Smooth muscle cell (in vitro differentiated cells): Measurements from ENCODE around the gene TOR1AIP2. TPM values are rescaled to one million over a fixed set of nuclear protein-coding genes. Genes with fewer than 3 reads are reported as not detected.
"Not testable (repeated sequence)": the region's sequence is repeated elsewhere in the genome, so short reads cannot be mapped to it uniquely, and the experiment has no call there.

Source experiments
- DNase-seq: peaks from one replicate; lab custom pipeline; 2025; ENCODE audit not compliant: unreplicated experiment; lab: John Stamatoyannopoulos, UW
- H2AFZ ChIP-seq: fragments of 200-600 bp; sonication (generic); 2 replicates; pipeline ENCODE4 v1.6.0; 2016; ENCODE audit warnings: antibody characterized with exemption, low read depth, mild to moderate bottlenecking
- H3F3A ChIP-seq: fragments of 200-600 bp; sonication (generic); 2 replicates; pipeline ENCODE4 v1.6.0; 2017; ENCODE audit warnings: antibody characterized with exemption, low read depth
- H3K27ac ChIP-seq: fragments of 200-600 bp; sonication (generic); 2 replicates; pipeline ENCODE4 v1.5.1; 2016; ENCODE audit warnings: low read depth, mild to moderate bottlenecking
- H3K27me3 ChIP-seq: fragments of 200-600 bp; sonication (generic); 2 replicates; pipeline ENCODE4 v1.6.1; 2016; ENCODE audit warnings: low read depth, mild to moderate bottlenecking
- H3K36me3 ChIP-seq: fragments of 200-600 bp; sonication (generic); 2 replicates; pipeline ENCODE4 v1.5.1; 2016; ENCODE audit warnings: low read depth
- H3K4me1 ChIP-seq: fragments of 200-600 bp; sonication (generic); 2 replicates; pipeline ENCODE4 v1.5.1; 2016; ENCODE audit warnings: low read depth
- H3K4me2 ChIP-seq: fragments of 200-600 bp; sonication (generic); 2 replicates; pipeline ENCODE4 v1.6.0; 2016; ENCODE audit warnings: mild to moderate bottlenecking
- H3K4me3 ChIP-seq: fragments of 200-600 bp; sonication (generic); 2 replicates; pipeline ENCODE4 v1.5.1; 2016; ENCODE audit warnings: mild to moderate bottlenecking
- H3K79me2 ChIP-seq: fragments of 200-600 bp; sonication (generic); 2 replicates; pipeline ENCODE4 v1.6.0; 2016; ENCODE audit warnings: low read depth, mild to moderate bottlenecking
- H3K9ac ChIP-seq: fragments of 200-600 bp; sonication (generic); 2 replicates; pipeline ENCODE4 v1.6.0; 2016; ENCODE audit warnings: low read depth
- H3K9me3 ChIP-seq: fragments of 200-600 bp; sonication (generic); replicated peaks from 2 replicates; pipeline ENCODE4 v1.5.1; 2016; ENCODE audit warnings: low read depth
- H4K20me1 ChIP-seq: fragments of 200-600 bp; sonication (generic); 2 replicates; pipeline ENCODE4 v1.6.0; 2016; ENCODE audit warnings: low read depth
- CTCF ChIP-seq: fragments of 200-600 bp; sonication (generic); IDR thresholded peaks from 2 replicates; pipeline ENCODE4 v1.5.1; 2017; ENCODE audit warnings: borderline replicate concordance, mild to moderate bottlenecking, antibody characterized with exemption; ENCODE audit not compliant: insufficient read depth, poor library complexity, severe bottlenecking
- WGBS: methylation state at CpG from one replicate; pipeline ENCODE4 v1.1.7; 2016; ENCODE audit warnings: low lambda C conversion rate; 5-methylcytosine and 5-hydroxymethylcytosine counted together
- polyA plus RNA-seq: library from polyadenylated mRNA; unstranded; fragments of >200 nt; fragmentation: Nextera tagmentation; extraction: Ambion mirVana; gene quantifications from 2 replicates; pipeline ENCODE4 v1.2.1, GENCODE V29; 2016
- total RNA-seq: library from RNA; depleted of rRNA; stranded (reverse); fragments of >200 nt; gene quantifications from 2 replicates; pipeline ENCODE4 v1.2.3, GENCODE V29; 2014

The TOR1AIP2 gene
- total and polyA plus RNA-seq, 2 experiments from 2014 or later: 14.2 to 105 TPM

GRCh38 chr1:179865377-179865776, 12.2 kb downstream of the TOR1AIP2 start:
- Histone ChIP-seq H2AFZ (no peak overlapping the region), H3K4me2 (no peak overlapping the region), H3F3A (no peaks in the 10 kb centered on the region), H3K79me2 (peaks cover 46% of the 10 kb centered on the region), H4K20me1 (peaks cover 98% of the 10 kb centered on the region), H3K36me3 (peaks cover 19% of the 10 kb centered on the region), H3K4me1 (no peaks in the 10 kb centered on the region), H3K27me3 (no peaks in the 10 kb centered on the region), H3K9ac (no peak overlapping the region), H3K4me3 (no peak overlapping the region), H3K27ac (no peak overlapping the region), H3K9me3 (no peaks in the 10 kb centered on the region)
- WGBS: 95% methylated on average over 6 of the region's 6 CpGs
- no peak for TF ChIP-seq CTCF
- no peak for DNase-seq

GRCh38 chr1:179860652-179861051, 17.0 kb downstream of the TOR1AIP2 start:
- peaks cover 16% of the 10 kb centered on the region for H3K36me3 ChIP-seq
- no peak overlapping the region for H3K4me3 ChIP-seq
- peaks cover 84% of the 10 kb centered on the region for H4K20me1 ChIP-seq
- H3K27ac ChIP-seq: no peak overlapping the region
- TF ChIP-seq CTCF: no peak
- H2AFZ ChIP-seq: no peak overlapping the region
- no peak for DNase-seq
- H3F3A ChIP-seq: no peaks in the 10 kb centered on the region
- peaks cover 18% of the 10 kb centered on the region for H3K79me2 ChIP-seq
- no peaks in the 10 kb centered on the region for H3K4me1 ChIP-seq
- H3K4me2 ChIP-seq: no peak overlapping the region
- 97% methylated on average over 3 of the region's 3 CpGs for WGBS
- no peaks in the 10 kb centered on the region for H3K9me3 ChIP-seq
- H3K9ac ChIP-seq: no peak overlapping the region
- H3K27me3 ChIP-seq: no peaks in the 10 kb centered on the region

GRCh38 chr1:179857009-179857408, 20.6 kb downstream of the TOR1AIP2 start:
- H2AFZ ChIP-seq: no peak overlapping the region
- no peaks in the 10 kb centered on the region for H3K4me1 ChIP-seq
- no peak overlapping the region for H3K4me3 ChIP-seq
- H3K27ac ChIP-seq: no peak overlapping the region
- H3K9ac ChIP-seq: no peak overlapping the region
- no peaks in the 10 kb centered on the region for H3K9me3 ChIP-seq
- no peak for DNase-seq
- 97% methylated on average over 4 of the region's 4 CpGs for WGBS
- H3K36me3 ChIP-seq: peaks cover 6% of the 10 kb centered on the region
- H3K79me2 ChIP-seq: peaks cover 5% of the 10 kb centered on the region
- no peak overlapping the region for H3K4me2 ChIP-seq
- TF ChIP-seq CTCF: no peak
- H4K20me1 ChIP-seq: peaks cover 67% of the 10 kb centered on the region
- H3F3A ChIP-seq: no peaks in the 10 kb centered on the region
- H3K27me3 ChIP-seq: no peaks in the 10 kb centered on the region

- Histone ChIP-seq H2AFZ (no peak overlapping the region), H4K20me1 (peaks cover 60% of the 10 kb centered on the region), H3F3A (no peaks in the 10 kb centered on the region), H3K27me3 (no peaks in the 10 kb centered on the region), H3K4me3 (no peak overlapping the region), H3K4me1 (no peaks in the 10 kb centered on the region), H3K79me2 (no peaks in the 10 kb centered on the region), H3K9me3 (no peaks in the 10 kb centered on the region), H3K4me2 (no peak overlapping the region), H3K27ac (no peak overlapping the region), H3K9ac (no peak overlapping the region), H3K36me3 (peaks cover 8% of the 10 kb centered on the region)
- WGBS: 98% methylated on average over 2 of the region's 2 CpGs
- TF ChIP-seq CTCF: no peak
- no peak for DNase-seq
Observed at GRCh38 chr1:179856296-179856695, 21.3 kb downstream of the TOR1AIP2 start.

GRCh38 chr1:179855831-179856230, 21.8 kb downstream of the TOR1AIP2 start:
- not testable (repeated sequence) for H3K27ac ChIP-seq, H3K9me3 ChIP-seq, H3K27me3 ChIP-seq, H3F3A ChIP-seq, H3K9ac ChIP-seq, DNase-seq, H3K4me1 ChIP-seq, H3K4me3 ChIP-seq, H3K79me2 ChIP-seq, H2AFZ ChIP-seq, H3K4me2 ChIP-seq
- Histone ChIP-seq H3K36me3 (peaks cover 13% of the 10 kb centered on the region), H4K20me1 (peaks cover 55% of the 10 kb centered on the region)
- 98% methylated on average over 4 of the region's 4 CpGs for WGBS
